Stimulated activated CD4-positive, alpha-beta T cell treated with anti-CD3 and anti-CD28 coated beads, Interleukin-4, amount 100 ng/mL, for 48 hours (primary cell): ENCODE data around the gene TNFAIP3.
"Not testable (repeated sequence)": the region's sequence is repeated elsewhere in the genome, so short reads cannot be mapped to it uniquely, and the experiment has no call there.

Source experiments
- DNase-seq, 2 donors: peaks; one replicate each; pipeline ENCODE4 v3.0.0-alpha.2; 2020; ENCODE audit warnings: low read depth in 2 of 2

The TNFAIP3 gene

DNA sequence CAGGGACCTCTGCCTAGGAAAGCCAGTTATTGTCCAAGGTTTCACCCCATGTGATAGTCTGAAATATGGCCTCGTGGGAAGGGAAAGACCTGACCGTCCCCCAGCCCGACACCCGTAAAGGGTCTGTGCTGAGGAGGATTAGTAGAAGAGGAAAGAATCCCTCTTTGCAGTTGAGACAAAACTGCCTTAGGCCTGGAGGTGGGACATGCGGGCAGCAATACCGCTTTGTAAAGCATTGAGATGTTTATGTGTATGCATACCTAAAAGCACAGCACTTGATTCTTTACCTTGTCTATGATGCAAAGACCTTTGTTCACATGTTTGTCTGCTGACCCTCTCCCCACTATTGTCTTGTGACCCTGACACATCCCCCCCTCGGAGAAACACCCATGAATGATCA, 22.3 kb upstream of the TNFAIP3 start:
- DNase-seq: not testable (repeated sequence)

DNA sequence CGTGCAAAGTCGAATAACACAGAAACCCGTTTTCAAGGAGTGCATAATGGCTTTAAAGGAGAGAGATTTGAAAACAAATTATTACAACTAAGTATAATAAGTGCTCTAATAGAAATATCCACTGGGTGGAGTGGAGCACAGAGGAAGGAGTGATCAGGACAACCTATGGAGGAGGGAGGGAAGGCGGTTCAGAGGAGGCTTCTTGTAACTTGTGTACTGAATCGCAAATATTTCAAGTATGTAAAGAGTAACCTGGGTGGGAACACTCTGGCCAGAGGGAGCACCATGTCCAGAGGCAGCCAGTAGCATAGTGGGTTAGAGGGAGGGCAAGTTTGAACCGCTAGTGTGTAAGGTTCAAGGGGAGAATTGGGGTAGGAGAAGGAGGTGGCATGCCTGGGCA, 21.6 kb upstream of the TNFAIP3 start:
- DNase-seq: no peak

DNA sequence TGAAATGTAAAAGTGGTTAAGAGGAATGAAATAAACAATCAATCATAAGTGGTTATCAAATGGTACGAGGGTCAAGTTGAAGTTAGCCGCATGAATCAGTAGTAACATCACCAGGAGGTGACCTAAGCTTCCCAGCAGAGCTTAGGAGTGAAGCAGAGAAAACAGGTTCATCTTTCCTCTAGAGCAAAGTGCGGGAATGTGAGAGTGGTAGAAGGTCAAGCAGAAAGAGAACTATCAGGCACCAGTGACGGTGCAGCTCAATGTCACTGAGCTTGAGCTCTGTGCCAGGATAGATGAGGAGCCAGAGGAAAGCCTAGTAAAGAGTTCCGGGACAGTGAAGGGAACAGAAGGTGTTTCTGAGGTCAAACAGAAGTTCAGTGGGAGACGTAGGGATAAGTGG, 20.8 kb upstream of the TNFAIP3 start:
- DNase-seq: no peak

DNA sequence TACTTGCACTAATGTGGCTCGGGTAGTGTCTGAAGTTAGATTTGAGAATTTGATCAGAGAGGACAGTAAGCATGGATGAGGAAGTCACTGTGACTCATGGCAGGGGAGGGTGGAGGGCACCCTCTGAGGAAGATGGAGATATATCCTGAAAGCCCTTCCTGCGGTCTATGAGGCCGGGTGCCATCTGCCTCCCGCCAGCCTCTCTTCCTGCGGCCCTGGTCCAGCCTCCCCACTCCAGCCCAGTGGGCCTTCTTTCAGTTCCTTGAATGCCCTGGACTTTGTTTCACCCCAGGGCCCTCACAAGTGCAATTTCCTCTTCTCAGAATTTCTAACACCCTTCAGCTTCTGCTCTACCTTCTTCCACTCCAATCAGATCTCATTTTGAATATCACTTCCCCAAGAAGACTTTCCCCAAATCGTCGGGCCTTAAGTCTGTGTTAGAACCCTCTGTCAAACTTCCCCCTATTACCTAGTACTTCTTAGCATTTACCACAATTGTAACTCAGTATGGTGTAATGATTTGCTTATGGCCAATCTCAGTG, 20.2 kb upstream of the TNFAIP3 start:
- DNase-seq: no peak

DNA sequence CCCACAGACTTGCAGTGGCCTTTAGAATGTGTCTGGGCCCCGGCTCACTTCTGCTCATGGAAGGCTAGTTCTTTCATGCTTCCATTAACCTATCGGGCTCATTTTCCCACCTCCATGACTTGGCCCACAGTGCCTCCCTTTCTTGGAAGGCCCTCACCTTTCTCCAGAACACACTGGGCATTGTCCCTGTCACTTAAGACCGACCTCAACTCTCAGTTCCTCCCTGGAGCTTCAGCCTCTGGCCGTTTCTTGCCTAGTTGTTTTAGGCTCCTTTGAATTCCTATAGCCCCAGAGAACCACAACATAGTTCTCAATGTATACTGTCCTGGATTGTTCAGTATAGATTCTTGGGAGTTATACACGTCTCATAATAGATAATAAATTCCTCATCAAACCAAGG, 19.3 kb upstream of the TNFAIP3 start:
- DNase-seq: no peak

DNA sequence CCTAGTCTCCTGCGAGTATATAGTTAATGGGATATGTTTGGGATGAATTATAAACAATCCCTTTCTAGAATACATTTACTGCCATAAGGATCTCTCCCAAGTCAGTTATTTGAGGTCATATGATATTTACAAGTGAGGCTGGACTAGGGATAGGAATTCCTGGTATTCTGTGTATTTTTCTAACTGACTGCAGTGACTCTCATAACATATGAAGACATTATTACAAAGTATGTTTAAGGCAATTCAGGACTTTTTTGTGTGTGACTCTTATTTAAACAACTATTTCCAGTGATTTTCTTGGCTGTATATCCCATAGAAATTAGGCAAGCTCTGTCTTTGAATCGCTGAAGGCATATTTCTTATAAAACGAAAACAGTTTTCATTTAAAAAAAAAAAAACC, 18.4 kb upstream of the TNFAIP3 start:
- no peak for DNase-seq

DNA sequence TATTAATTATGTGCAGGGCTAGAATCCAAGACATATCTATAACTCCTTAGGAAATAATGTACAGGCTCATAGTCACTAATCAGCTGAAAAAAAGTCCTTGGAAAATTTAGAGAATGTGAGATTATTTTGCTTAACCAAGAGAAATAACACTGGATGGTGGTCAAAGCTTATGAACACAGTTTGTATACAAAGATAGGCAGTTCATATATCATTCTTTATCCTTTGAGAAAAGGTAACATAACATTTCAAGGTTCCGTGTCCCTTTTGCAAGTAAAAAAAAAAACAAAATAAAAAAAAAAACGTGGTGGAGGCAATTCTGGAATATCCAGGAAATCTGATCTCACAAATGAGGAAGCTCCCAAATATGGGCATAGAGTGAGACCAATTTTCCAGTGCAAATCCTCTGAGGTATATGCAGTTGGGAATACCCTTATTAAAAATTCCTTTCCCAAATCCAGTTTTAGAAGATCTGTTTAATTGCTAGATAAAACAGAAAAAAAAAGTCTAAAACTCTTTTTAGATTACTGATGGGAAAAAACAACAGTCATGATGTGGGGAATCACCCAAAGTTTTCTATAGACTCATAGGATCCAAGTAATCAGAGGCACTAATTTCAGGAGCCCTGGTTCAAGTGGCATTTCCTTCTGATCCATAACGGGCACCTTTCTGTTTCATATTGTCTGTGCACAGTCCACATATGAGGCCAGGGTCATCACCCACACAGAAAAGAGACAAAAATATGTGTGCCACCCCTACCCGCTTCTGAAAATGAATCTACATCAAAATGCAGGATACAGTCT, 17.7 kb upstream of the TNFAIP3 start:
- no peak for DNase-seq

DNA sequence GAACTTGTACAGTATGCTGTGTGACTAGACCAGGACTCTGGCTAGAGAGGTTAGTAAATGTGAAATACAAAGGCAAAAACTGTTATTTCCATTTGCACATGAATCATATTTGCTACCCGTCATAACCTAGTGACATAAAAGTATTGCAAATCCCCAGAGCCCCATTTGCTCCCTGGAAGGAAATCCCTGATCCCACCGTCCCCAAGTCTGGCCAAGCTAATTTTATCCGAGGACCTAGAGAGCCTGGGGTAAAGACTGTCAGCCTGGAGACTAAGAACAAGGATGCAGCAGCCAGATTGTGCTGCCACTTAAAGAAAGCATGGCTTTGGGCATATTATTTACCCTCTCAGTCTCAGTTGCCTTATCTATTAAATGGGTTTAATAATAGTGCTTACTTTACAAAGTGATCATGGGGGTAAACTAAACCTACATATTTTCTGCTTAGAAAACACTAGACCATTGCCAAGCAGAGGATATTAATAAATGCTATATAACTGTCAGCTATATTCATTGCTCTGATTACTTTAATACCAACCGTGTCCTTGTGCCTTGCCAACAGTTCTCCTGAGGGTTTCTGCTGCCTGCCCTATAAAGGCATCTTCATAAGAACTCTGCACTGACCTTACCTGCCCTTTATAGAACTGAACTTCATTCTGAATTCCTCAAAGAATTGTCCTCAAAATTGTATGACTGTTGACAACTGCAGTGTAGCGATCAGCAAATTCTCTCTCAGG, 16.9 kb upstream of the TNFAIP3 start:
- no peak for DNase-seq

DNA sequence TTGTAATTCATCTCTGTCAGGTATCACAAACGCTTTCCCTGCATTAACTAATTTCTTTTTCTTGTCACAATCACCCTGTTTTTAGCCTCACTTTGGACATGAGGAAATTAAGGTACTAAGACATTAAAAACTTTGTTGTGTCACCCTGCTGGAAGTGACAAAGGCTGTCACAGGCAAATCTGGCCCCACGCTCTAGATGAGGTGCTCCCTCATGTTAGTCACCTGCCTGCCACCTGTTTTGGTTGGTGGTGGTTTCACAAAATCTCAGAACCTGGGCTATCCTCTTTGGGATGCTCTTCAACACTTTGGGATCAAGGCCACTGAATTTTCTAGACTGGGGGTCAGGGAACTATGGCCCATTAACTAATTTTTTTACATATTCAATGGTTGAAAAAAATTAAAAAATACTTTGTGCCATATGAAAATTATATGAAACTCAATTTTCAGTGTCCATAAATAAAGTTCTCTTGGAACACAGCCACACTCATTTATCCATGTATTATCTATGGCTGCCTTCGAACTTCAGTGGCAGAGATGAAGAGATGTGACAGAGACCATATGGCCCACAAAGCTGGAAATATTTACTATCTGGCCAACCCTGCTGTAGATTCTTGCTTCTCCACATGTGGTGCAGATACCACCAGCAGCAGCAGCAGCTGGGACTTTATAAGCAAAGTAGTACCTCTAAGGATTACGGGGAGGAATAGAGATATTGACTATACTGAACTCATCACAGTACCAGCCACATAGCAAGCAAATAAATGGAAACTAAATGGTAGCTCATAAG, 16.1 kb upstream of the TNFAIP3 start:
- no peak for DNase-seq

DNA sequence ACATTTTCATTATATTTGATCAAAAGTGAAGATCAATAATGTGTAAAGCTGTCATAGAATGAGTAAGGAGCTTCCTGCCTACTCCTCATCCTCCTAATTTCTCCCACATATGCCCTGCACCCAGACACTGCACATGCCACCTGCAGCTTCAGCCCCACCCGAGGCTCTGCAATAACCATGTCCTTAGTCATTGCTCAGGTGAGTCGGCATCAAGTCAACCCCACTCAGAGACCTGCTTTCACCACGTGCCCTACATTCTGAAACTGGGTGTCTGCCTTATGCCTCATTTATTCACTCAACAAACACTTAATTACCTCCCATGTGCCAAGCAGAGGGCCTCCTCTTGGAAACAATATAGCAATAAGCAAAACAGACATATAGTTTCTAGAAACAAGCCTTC, 15.4 kb upstream of the TNFAIP3 start:
- no peak for DNase-seq

DNA sequence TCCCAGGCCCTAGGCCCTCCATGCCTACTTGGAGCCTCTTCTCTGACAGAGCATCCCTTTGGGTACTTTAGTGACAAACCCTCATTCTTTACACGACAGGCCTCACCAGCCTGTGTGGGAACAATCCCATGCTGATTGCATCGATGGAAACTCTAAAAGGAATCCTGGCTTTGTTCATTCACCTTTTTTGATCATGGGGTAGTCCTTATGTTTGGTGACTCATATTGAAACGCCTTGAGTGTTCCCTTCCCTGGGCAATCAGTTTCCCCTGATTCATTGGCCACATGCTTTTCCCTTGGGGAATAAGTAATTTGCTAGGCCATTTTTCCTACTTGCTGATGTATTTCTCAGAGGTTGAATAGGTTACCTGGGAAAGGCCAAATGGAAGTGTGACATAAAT, 14.7 kb upstream of the TNFAIP3 start:
- no peak for DNase-seq

DNA sequence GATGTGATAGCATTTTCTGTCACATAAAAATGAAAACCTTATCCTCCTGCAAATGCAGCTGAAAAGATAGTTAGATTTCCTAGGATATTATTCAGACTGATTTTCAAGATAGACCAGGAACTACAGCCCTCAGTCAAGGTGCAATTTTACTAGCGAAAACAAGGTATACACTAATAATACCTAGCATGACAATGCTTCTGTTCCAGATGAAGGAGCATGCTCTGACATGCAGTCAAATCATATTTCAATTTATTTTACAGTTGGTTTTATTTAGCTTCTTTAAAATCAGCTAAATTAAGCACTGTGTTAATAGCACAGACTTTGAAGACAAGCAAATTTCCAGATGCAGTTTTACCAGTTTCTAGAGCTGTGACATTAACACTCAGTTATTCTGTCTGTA, 14.2 kb upstream of the TNFAIP3 start:
- no peak for DNase-seq

DNA sequence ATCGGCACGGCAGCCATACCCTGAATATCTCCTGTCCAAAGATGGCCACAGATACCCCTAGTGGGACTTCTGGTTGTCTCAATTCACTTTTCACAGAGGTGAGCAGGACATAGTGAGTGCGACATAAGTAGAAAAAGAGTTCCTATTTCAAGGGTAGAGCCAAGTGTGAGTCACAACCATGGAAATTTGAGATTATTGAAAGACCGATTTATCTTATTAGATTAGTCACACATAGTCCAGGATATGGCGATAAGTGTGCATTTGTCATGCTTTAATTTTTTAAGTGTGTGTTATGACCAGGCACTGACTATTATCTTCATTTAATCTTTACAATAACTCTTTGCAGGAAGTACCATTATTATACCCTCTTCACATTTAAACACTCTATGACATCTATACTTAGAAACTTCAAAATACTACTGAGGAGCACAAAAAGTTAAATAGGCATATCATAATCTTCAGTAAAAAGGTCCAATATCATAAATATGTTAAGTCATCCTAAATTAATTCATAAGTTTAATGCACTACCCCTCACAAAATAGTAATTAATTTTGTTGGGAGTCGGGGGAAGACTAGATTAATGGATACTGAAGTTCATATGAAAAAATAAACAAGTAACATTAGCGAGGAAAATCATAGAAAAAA, 13.4 kb upstream of the TNFAIP3 start:
- DNase-seq: no peak

DNA sequence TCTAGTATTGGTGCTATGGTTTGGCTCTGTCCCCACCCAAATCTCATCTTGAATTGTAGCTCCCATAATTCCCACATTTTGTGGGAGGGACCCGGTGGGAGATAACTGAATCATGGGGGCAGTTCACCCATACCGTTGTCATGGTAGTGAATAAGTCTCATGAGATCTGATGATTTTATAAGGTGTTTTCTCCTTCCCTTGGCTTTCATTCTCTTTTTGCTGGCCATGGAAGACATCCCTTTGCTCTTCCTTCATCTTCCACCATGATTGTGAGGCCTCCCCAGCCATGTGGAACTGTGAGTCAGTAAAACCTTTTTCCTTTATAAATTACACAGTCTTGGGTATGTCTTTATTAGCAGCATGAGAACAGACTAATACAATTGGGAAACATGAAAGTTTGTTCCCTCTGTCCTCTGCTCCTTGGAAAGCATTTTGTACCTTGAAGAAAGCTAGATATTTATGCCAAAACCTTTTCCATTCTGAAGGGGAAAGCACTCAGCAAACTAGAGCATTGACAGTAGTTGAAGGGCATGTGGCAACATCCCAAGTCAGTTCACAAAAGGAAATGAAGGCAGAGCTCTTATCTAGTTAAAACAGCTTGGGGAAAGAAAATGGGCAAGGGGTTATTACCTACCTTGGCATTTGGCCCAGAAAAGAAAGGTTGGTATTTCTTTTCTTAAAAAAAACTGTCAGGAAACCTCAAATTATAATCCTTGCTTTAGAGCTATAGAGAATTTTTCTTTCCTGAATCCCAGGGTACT, 10.7 kb upstream of the TNFAIP3 start:
- DNase-seq: no peak

DNA sequence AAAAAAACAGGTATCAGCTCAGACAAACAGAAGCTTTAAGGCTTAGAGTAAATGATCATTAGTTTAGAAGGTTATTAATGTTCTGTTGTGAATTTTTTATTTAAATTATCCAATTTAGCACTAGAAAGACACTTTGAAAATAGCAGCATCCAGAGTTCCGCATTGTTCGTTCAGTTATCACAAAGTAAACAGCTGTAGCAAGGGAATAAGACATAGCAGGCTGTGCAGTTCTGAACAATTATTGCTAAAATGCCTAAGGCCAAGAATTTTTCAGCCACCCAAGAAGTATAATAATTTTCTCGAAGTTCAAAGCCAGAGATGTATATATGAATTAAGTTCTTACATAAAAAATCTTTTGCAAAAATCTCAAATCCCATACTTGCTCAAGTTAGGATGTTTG, 8.0 kb upstream of the TNFAIP3 start:
- no peak for DNase-seq

DNA sequence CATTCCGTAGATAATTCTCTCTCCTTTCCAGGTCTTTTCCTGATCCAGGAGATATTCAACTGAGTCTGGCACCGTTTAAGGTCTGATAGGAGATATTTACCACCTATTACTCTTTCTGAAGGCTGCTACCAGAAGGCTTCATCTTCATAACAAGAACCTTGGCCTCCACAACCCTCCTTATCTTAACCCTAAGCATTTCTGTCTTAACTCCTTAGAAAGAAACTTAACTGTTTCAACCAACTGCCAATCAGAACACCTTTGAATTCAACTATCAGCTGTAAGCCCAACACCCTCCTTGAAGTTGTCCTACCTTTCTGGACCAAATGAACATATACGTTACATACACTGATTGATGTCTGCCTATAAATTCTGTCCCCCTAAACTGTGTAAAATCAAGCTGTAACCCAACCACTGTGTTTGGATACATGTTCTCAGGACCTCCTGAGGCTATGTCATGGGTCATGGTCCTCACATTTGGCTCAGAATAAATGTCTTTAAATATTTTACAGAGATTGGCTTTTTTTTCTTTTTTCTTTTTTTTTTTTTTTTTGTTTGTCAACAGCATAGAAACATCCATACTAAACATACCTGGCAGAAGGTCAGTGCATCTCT, 6.6 kb upstream of the TNFAIP3 start:
- no peak for DNase-seq

DNA sequence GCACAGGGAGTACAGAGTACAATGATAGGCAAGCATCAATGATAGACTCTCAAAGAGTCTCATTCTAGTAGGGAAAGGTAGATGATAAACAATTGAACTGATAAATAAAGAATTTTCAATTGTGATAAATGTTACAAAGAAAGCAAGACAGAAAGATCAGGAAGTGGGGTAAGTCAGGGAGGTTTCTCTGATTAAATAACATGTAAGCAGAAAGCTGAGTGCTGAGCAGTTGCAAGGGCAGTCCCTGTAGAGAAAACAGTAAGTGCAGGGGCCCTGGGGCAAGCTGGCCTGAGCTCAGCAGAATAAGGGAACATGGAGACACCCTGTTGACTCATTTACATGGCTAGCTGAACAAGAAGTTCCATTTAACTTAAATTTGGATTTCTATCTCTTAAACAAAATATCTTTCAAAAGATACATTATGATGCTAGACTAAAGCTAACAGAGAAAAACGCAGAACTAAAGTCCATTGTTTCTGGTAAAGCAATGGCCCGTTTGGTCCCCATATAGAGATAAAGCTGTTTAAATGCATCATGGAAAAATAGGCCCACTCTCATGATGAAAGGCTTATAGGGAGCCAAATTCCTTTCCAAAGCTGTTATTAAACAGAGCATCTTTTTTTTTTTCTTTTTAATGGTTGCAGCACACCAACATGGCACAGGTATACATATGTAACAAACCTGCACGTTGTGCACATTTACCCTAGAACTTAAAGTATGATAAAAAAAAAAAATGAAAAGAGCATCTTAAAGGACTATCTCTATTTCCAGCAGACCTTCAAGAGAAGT, 5.3 kb upstream of the TNFAIP3 start:
- DNase-seq: no peak

DNA sequence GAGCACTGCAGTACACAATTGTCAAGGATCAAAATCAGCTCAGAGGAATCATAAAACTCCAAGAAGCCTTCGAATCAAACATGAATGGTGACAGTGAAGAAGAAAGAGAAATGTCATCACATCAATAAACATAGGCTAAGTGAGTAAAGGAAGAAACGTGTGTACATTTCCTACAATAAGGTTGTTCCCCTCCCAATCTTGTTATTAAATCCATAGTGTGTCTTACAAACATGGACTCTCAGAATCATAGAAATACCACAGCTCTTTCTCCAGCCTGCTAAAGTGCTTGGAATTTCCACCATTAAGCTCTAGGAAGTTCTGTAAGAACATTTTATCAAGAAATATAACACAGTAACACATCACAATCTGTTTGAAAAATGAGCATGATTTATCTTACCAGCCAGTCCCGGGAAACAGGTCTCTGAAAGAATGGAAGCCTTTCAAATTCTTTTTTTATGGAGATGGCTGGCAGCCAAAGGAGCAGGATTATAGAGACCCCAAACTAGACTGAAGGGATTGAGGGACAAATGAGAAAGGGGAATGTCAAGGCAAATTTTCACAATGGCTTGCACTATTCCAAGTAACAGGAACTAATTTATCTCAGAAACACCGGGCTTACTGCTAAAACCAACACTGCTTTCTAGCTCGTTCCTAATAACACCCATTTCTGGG, 4.5 kb upstream of the TNFAIP3 start:
- no peak for DNase-seq

DNA sequence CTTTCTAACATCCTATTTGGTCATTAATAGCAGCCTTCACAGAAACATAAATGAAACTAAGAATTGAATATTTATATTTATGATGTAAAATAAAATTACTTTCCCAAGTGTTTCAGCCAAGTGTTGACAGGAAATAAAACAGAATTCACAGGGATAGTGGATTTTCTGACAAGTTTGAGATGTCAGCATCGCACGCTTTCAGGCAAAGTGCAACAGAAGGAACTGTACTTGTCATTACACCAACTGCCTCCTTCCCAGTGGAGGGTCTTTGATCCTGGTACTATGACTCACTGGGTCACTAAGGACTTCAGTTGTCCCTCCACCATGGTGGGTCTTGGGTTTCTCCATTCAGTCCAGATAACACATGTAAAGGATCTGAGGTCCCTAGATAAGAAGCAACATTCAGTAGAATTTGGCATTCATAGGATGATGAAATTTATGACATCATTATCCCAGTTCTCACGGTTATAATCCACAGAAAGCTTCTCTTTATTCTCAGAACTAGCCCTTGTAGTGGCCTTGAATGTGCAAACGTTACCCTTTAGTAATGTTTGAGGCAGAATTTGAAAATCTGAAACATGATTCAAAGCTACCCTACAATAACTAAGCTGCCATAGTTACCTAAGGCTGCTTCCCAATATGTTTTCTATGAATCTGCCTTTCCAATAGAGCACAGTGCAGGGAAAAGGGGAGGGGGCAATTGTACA, 3.8 kb upstream of the TNFAIP3 start:
- no peak for DNase-seq
